Neural cell (in vitro differentiated cells): ENCODE data around the gene TMEM132C.

ENCODE experiments used
- CTCF ChIP-seq: fragments of 450-650 bp; IDR thresholded peaks from 2 replicates; pipeline ENCODE4 v1.5.1; 2014; ENCODE audit warnings: antibody characterized with exemption, mild to moderate bottlenecking, moderate library complexity; ENCODE audit not compliant: poor library complexity, severe bottlenecking
- EP300 ChIP-seq: fragments of 450-650 bp; conservative IDR thresholded peaks from 2 replicates; pipeline ENCODE4 v1.6.1; 2014; ENCODE audit warnings: antibody characterized with exemption, mild to moderate bottlenecking, moderate library complexity; ENCODE audit not compliant: poor library complexity, severe bottlenecking
- POLR2AphosphoS5 ChIP-seq: IDR thresholded peaks from 2 replicates; pipeline ENCODE4 v1.6.1; 2012

DNA sequence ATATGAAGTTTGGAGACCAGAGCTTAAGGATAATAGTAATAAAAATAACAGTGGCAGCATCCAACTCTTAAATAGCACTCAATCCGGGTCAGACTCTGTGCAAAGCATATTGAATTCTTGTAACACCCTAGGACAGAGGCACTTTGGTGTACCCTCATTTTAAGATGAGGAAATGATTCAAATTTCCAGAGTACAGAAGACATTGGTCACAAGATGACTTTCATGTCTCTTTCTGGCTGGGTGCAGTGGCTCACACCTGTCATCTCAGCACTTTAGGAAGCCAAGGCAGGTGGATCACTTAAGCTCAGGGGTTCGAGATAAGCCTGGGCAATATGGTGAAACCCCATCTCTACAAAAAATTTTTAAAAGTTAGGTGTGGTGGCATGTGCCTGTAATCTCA lies 320.9 kb downstream of the TMEM132C start:
- no peak for TF ChIP-seq CTCF
- TF ChIP-seq EP300, result no peak
- TF ChIP-seq POLR2AphosphoS5, result no peak
